Subcutaneous adipose tissue (tissue), 4 donors: ENCODE results near the gene PCNX2. TPM values are rescaled to one million over a fixed set of nuclear protein-coding genes. Genes with fewer than 3 reads are reported as not detected.

Experiments
- CTCF ChIP-seq: fragments of 450-650 bp; IDR thresholded peaks from one replicate; pipeline ENCODE4 v1.5.1; 2016; ENCODE audit warnings: low read depth, mild to moderate bottlenecking, control low read depth, antibody characterized with exemption, moderate library complexity
- total RNA-seq, 4 donors: library from RNA; depleted of rRNA; stranded (reverse); fragments of >200 nt; gene quantifications; one replicate each; pipeline ENCODE4 v1.1.0, GENCODE V29; 2016

The PCNX2 gene
- total RNA-seq, 4 donors from 2014 or later: 13.0 to 33.1 (median 18.4) TPM

DNA sequence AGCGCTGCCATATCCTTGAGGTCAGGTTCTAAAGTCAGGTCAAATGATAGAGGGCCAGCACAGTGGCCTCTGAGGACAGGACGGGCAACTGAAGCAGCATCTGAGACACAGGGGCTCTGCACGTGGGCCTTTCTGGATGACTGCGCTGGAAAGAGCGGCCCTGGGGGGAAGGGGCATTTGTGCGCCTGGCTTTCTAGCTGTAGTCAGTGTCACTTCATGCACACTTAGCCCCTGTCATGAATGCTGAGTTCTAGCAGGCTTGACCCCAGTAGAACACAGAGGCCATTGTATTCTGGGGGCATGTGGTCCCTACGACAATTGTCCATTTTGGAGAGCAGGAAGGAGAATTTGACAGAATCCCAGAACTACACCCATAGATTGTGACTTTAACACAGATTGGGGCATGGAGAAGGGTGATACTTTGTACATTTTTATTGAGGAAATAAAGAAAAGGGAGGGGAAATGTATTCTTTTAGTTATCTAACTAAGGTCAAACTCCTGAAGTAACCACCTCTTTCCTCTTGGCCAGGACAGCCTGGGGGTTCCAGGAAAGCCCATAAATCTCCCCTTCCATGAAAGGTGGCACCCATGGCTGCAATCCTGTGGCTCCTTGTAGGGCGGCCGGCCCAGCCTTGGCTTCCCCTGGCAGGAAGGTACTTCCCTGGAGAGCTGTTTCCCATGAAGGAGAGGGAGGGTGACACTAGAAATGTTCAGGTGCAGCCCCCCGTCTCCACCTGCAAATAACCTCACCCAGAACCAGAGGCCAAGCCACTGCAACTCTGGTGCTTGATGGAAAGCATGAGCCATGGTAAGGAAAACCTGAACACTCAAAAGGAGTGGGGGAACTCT, 310.7 kb downstream of the PCNX2 start:
- no peak for TF ChIP-seq CTCF

GRCh38 chr1:232983817-232984567, 311.5 kb downstream of the PCNX2 start:
- no peak for TF ChIP-seq CTCF

GRCh38 chr1:232983375-232983774, 312.1 kb downstream of the PCNX2 start:
- no peak for TF ChIP-seq CTCF

DNA sequence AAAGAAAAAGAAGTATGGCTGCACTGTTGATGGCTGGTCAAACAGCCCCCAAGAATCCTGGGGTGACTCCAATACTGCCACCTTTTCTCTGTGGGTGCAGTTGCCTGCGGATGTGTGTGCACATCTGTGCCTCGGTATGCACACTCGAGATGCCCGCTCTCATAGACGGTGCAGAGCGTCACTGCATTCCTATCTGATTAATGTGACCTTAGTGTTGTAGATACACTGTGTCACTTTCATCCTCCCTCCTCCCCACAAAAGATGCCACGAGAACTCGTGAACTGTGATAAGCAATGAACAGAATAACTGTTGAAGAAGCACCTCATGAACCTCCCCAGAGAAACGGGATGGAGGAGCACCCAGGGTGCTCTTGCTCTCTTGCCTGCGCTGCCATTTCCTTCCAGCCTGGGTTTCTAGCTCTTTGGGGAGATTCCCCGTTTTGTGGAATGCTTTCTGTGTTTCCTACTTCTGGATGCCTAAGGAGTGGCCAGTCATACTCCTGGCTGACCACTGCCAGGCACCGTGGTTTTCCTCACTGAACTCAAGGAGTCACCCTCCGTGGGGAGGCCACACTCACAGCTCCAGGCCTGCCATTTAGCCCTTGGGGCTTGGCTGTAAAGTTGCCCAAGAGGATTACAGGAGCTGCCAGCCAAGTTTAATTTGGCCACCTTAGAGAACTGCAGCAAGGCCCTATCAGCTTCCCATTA, 313.1 kb downstream of the PCNX2 start:
- TF ChIP-seq CTCF: no peak

DNA sequence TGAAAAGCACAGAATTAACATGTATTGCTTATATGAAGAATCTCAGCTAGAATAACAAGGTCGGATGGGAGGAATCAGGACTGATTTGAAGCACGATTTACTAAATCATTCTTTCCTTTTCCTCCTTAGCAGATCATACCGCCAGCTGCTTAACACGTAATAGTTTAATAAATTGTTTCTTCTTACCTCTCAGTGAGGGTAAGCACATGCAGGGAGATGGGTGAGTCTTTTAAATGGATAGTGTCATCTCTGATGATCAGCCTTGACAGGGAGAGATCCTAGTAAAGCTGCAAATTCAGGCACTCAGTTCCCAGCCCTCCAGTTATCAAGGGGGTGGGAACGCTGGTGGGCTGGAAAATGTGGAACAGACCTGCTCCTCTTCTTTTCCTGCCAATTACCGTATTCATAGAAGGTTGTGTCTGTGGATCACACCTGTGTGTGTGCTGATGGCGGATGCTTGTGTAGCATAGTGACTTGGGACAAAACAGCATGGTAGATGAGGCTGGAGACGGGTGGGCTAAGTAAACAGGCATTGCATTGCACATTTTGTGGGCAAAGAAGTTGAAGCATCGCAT, 314.5 kb downstream of the PCNX2 start:
- TF ChIP-seq CTCF: no peak

GRCh38 chr1:232980355-232980978, 315.1 kb downstream of the PCNX2 start:
- no peak for TF ChIP-seq CTCF
